Nephron progenitor cell (in vitro differentiated cells): ENCODE results near the gene AFAP1.

Experiments used
- DNase-seq: peaks from one replicate; pipeline ENCODE4 v3.0.0; 2021
- H3K27ac Mint-ChIP-seq: 2 replicates; pipeline ENCODE4 v1.8.0; 2021; ENCODE audit warnings: mild to moderate bottlenecking, moderate library complexity, mixed read lengths
- H3K27me3 Mint-ChIP-seq: 2 replicates; pipeline ENCODE4 v1.8.0; 2021; ENCODE audit warnings: mild to moderate bottlenecking, low read depth, mixed read lengths; ENCODE audit not compliant: poor library complexity
- H3K36me3 Mint-ChIP-seq: 2 replicates; pipeline ENCODE4 v1.8.0; 2021; ENCODE audit warnings: low read depth, mixed read lengths
- H3K4me1 Mint-ChIP-seq: 2 replicates; pipeline ENCODE4 v1.8.0; 2021; ENCODE audit warnings: mixed read lengths
- H3K4me3 Mint-ChIP-seq: 2 replicates; pipeline ENCODE4 v1.8.0; 2021; ENCODE audit warnings: mild to moderate bottlenecking, moderate library complexity, mixed read lengths
- H3K9me3 Mint-ChIP-seq: 2 replicates; pipeline ENCODE4 v1.8.0; 2021; ENCODE audit warnings: mild to moderate bottlenecking, moderate library complexity, mixed read lengths
- CTCF ChIP-seq: fragments of 200-600 bp; sonication (generic); IDR thresholded peaks from 2 replicates; pipeline ENCODE4 v1.5.0; 2021; ENCODE audit warnings: antibody characterized with exemption

AFAP1 gene

GRCh38 chr4:7785017-7785416, 154.6 kb downstream of the AFAP1 start:
- no peak for TF ChIP-seq CTCF
- H3K27me3 Mint-ChIP-seq = no peaks in the 10 kb centered on the region
- peak overlapping the region; percentile 39 for H3K27ac Mint-ChIP-seq
- H3K4me1 Mint-ChIP-seq = peaks cover 39% of the 10 kb centered on the region
- no peak overlapping the region for H3K4me3 Mint-ChIP-seq
- peaks cover 53% of the 10 kb centered on the region for H3K36me3 Mint-ChIP-seq
- peaks cover 4% of the 10 kb centered on the region for H3K9me3 Mint-ChIP-seq
- DNase-seq = no peak

- H3K4me3 Mint-ChIP-seq = no peak overlapping the region
- H3K4me1 Mint-ChIP-seq = peaks cover 46% of the 10 kb centered on the region
- H3K27ac Mint-ChIP-seq = peak overlapping the region; percentile 27
- no peak for DNase-seq
- no peak for TF ChIP-seq CTCF
- H3K9me3 Mint-ChIP-seq = peaks cover 4% of the 10 kb centered on the region
- peaks cover 59% of the 10 kb centered on the region for H3K36me3 Mint-ChIP-seq
- no peaks in the 10 kb centered on the region for H3K27me3 Mint-ChIP-seq
These were observed 155.4 kb downstream of the AFAP1 start for GRCh38 chr4:7784131-7784870.

- peaks cover 53% of the 10 kb centered on the region for H3K4me1 Mint-ChIP-seq
- no peaks in the 10 kb centered on the region for H3K27me3 Mint-ChIP-seq
- H3K27ac Mint-ChIP-seq = no peak overlapping the region
- peaks cover 4% of the 10 kb centered on the region for H3K9me3 Mint-ChIP-seq
- TF ChIP-seq CTCF = no peak
- H3K4me3 Mint-ChIP-seq = no peak overlapping the region
- DNase-seq = no peak
- H3K36me3 Mint-ChIP-seq = peaks cover 66% of the 10 kb centered on the region
These were observed 156.1 kb downstream of the AFAP1 start for GRCh38 chr4:7783541-7783940.

- no peak for TF ChIP-seq CTCF
- Mint-ChIP-seq H3K36me3 (peaks cover 74% of the 10 kb centered on the region), H3K27ac (no peak overlapping the region), H3K9me3 (peaks cover 4% of the 10 kb centered on the region), H3K4me3 (no peak overlapping the region), H3K4me1 (peaks cover 59% of the 10 kb centered on the region), H3K27me3 (no peaks in the 10 kb centered on the region)
- DNase-seq = no peak
These were observed 156.9 kb downstream of the AFAP1 start for GRCh38 chr4:7782783-7783182.

GRCh38 chr4:7781993-7782392, 157.7 kb downstream of the AFAP1 start:
- DNase-seq = no peak
- H3K27ac Mint-ChIP-seq = peak overlapping the region; percentile 57
- peaks cover 79% of the 10 kb centered on the region for H3K36me3 Mint-ChIP-seq
- H3K4me3 Mint-ChIP-seq = no peak overlapping the region
- peaks cover 61% of the 10 kb centered on the region for H3K4me1 Mint-ChIP-seq
- H3K9me3 Mint-ChIP-seq = peaks cover 4% of the 10 kb centered on the region
- H3K27me3 Mint-ChIP-seq = no peaks in the 10 kb centered on the region
- TF ChIP-seq CTCF = no peak

GRCh38 chr4:7781366-7781765, 158.3 kb downstream of the AFAP1 start:
- Mint-ChIP-seq H3K36me3 (peaks cover 79% of the 10 kb centered on the region), H3K27me3 (no peaks in the 10 kb centered on the region), H3K27ac (peak overlapping the region; percentile 72), H3K4me3 (no peak overlapping the region), H3K9me3 (peaks cover 4% of the 10 kb centered on the region), H3K4me1 (peaks cover 67% of the 10 kb centered on the region)
- no peak for TF ChIP-seq CTCF
- no peak for DNase-seq
